Kidney epithelial cell (primary cell): ENCODE measurements around the gene COX6A1. TPM values are rescaled to one million over a fixed set of nuclear protein-coding genes. Genes with fewer than 3 reads are reported as not detected.

Source experiments
- DNase-seq: peaks from one replicate; pipeline ENCODE4 v3.0.0-alpha.2; 2010; ENCODE audit warnings: low read depth
- H3K27me3 ChIP-seq: 2 replicates; pipeline ENCODE4 v1.6.0; 2011; ENCODE audit warnings: low read length; ENCODE audit not compliant: control insufficient read depth, insufficient read depth
- H3K36me3 ChIP-seq: 2 replicates; pipeline ENCODE4 v1.5.1; 2011; ENCODE audit warnings: low read length; ENCODE audit not compliant: control insufficient read depth, insufficient read depth
- H3K4me3 ChIP-seq: 2 replicates; pipeline ENCODE4 v1.5.1; 2011; ENCODE audit warnings: low read depth, mild to moderate bottlenecking, control low read depth, low read length
- CTCF ChIP-seq: IDR thresholded peaks from 2 replicates; pipeline ENCODE4 v1.5.1; 2011; ENCODE audit warnings: mild to moderate bottlenecking, moderate library complexity, low read length, control low read depth, inconsistent platforms; ENCODE audit not compliant: insufficient read depth, poor library complexity, severe bottlenecking
- total RNA-seq: library from RNA; depleted of rRNA; stranded (reverse); fragments of >200 nt; gene quantifications from 2 replicates; pipeline ENCODE4 v1.2.3, GENCODE V29; 2015

The COX6A1 gene
- total RNA-seq, 1 donor from 2014 or later, result 615 TPM

GRCh38 chr12:120408771-120409170 is 29.1 kb upstream of the COX6A1 start:
- Histone ChIP-seq H3K36me3 (no peaks in the 10 kb centered on the region), H3K27me3 (no peaks in the 10 kb centered on the region), H3K4me3 (no peak overlapping the region)
- no peak for DNase-seq
- TF ChIP-seq CTCF, result no peak

- H3K27me3 ChIP-seq, result no peaks in the 10 kb centered on the region
- TF ChIP-seq CTCF, result no peak
- no peaks in the 10 kb centered on the region for H3K36me3 ChIP-seq
- H3K4me3 ChIP-seq, result no peak overlapping the region
- DNase-seq, result no peak
Observed at GRCh38 chr12:120412421-120412820, 25.5 kb upstream of the COX6A1 start.

- Histone ChIP-seq H3K27me3 (no peaks in the 10 kb centered on the region), H3K4me3 (no peak overlapping the region), H3K36me3 (no peaks in the 10 kb centered on the region)
- no peak for DNase-seq
- no peak for TF ChIP-seq CTCF
Observed at GRCh38 chr12:120413901-120414695, 23.8 kb upstream of the COX6A1 start.

- H3K36me3 ChIP-seq, result no peaks in the 10 kb centered on the region
- DNase-seq, result no peak
- no peak for TF ChIP-seq CTCF
- H3K4me3 ChIP-seq, result no peak overlapping the region
- H3K27me3 ChIP-seq, result no peaks in the 10 kb centered on the region
Observed at GRCh38 chr12:120416490-120417216, 21.3 kb upstream of the COX6A1 start.

- H3K36me3 ChIP-seq, result no peaks in the 10 kb centered on the region
- TF ChIP-seq CTCF, result no peak
- no peak for DNase-seq
- H3K27me3 ChIP-seq, result no peaks in the 10 kb centered on the region
- no peak overlapping the region for H3K4me3 ChIP-seq
Observed at GRCh38 chr12:120417917-120418580, 19.9 kb upstream of the COX6A1 start.
